Measurements from ENCODE around the gene FSTL4. TPM values are rescaled to one million over a fixed set of nuclear protein-coding genes. Genes with fewer than 3 reads are reported as not detected.

The FSTL4 gene
- total RNA-seq, 2 donors from 2014 or later, result 0.32 to 0.89 TPM

DNA sequence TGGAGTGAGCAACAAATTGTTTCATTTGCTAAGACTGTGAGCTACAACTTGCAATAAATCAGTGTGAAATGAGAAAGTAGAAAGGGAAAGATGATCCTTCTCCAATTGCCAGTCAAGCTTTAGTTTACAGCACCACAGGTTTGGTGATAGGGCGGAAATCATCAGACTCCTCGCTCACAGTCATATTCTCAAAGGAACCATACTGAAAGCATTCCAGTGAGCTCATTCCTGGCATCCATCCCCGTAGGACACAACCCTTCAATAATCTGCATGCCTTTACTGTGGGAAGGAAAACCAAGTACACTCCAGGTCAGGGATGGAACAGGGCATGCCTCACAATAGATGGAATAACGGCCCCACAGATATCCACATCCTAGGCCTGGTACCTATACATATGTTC lies 80.7 kb downstream of the FSTL4 start:
- no peaks in the 10 kb centered on the region for H3K9me3 ChIP-seq
- H3K4me3 ChIP-seq, result no peak overlapping the region
- H3K27ac ChIP-seq, result no peak overlapping the region
- intact Hi-C loops (cut with DNase I), result no loop called here
- H3K4me1 ChIP-seq, result no peaks in the 10 kb centered on the region
- H3K36me3 ChIP-seq, result no peaks in the 10 kb centered on the region
- TF ChIP-seq, protein P1, sequence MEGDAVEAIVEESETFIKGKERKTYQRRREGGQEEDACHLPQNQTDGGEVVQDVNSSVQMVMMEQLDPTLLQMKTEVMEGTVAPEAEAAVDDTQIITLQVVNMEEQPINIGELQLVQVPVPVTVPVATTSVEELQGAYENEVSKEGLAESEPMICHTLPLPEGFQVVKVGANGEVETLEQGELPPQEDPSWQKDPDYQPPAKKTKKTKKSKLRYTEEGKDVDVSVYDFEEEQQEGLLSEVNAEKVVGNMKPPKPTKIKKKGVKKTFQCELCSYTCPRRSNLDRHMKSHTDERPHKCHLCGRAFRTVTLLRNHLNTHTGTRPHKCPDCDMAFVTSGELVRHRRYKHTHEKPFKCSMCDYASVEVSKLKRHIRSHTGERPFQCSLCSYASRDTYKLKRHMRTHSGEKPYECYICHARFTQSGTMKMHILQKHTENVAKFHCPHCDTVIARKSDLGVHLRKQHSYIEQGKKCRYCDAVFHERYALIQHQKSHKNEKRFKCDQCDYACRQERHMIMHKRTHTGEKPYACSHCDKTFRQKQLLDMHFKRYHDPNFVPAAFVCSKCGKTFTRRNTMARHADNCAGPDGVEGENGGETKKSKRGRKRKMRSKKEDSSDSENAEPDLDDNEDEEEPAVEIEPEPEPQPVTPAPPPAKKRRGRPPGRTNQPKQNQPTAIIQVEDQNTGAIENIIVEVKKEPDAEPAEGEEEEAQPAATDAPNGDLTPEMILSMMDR (IDR thresholded peaks at IDR 0.05), result no peak
- no peaks in the 10 kb centered on the region for H3K27me3 ChIP-seq
- DNase-seq, result no peak
- H3K9ac ChIP-seq (ENCODE audit: low read depth in 2 of 2, low read length in 2 of 2), result no peak overlapping the region

DNA sequence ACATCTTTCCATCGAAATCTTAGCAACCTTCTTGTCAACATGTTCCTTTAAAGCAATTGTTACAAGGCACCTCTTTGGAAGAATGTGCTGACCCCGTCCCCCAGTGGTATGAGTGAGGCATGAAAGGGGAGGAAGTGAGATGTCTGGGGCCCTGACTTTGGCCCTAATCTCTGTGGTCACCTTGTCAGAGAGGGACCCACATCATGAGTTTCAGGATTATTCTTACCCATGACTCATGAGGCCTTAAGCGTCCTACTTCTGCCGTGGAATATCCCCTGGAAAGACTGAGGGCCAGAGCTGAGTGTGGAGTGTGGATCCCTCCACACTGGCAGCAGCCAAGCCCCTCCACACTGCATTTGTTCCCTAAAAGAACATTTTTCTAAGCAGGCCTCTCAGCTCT lies 81.2 kb downstream of the FSTL4 start:
- Histone ChIP-seq H3K4me1 (no peaks in the 10 kb centered on the region), H3K9me3 (no peaks in the 10 kb centered on the region), H3K4me3 (no peak overlapping the region), H3K9ac (ENCODE audit: low read depth in 2 of 2, low read length in 2 of 2) (no peak overlapping the region), H3K27ac (no peak overlapping the region), H3K36me3 (no peaks in the 10 kb centered on the region), H3K27me3 (no peaks in the 10 kb centered on the region)
- no peak for DNase-seq
- intact Hi-C loops (cut with DNase I), result no loop called here
- TF ChIP-seq, protein P1 (IDR thresholded peaks at IDR 0.05), result no peak

DNA sequence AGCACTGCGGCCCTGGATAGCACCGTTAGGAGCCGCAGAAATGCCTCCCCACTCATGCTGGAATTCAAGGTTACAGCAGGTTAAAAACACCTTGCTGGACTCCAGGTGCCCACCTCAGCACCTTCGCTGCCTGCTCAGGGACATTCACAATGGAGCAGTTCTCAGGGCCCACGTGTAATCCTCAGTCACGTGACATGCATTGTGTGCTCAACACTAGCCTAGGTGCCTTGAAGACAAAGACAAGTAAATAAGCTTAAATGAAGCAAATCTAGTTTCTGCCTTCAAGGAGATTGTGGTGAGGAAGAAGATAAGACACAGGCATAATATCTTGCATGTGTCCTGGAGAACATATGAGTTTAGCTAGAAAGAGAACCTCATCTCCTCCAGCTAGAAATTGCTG lies 82.1 kb downstream of the FSTL4 start:
- TF ChIP-seq, protein P1 (IDR thresholded peaks at IDR 0.05), result no peak
- intact Hi-C loops (cut with DNase I), result no loop called here
- DNase-seq, result no peak

DNA sequence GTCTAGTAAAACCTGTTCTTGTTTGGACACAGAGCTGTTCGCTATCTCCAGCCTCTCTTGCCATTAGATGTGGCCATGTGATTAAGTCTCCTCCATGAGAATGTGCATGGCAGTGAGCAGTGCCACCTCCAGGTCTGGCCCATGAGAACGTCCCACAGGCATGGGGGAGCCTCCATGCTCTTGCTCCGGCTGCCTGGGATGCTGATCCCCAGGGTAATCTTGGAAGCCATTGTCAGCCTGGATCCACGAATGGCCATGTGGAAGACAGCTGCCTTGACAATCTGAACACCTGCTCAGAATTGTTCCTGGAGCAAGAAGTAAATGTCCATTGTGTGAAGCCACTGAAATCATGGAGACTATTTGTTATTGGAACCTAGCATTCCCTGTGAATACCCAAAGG lies 83.5 kb downstream of the FSTL4 start:
- H3K27ac ChIP-seq, result no peak overlapping the region
- no peak overlapping the region for H3K4me3 ChIP-seq
- no peaks in the 10 kb centered on the region for H3K36me3 ChIP-seq
- no peak for DNase-seq
- TF ChIP-seq, protein P1 (IDR thresholded peaks at IDR 0.05), result no peak
- intact Hi-C loops (cut with DNase I), result no loop called here
- H3K4me1 ChIP-seq, result no peaks in the 10 kb centered on the region
- H3K27me3 ChIP-seq, result no peaks in the 10 kb centered on the region
- H3K9me3 ChIP-seq, result no peaks in the 10 kb centered on the region
- no peak overlapping the region for H3K9ac ChIP-seq (ENCODE audit: low read depth in 2 of 2, low read length in 2 of 2)

More for the DNA sequence above, 82.1 kb downstream of the FSTL4 start:
- no peaks in the 10 kb centered on the region for H3K36me3 ChIP-seq
- no peak overlapping the region for H3K9ac ChIP-seq (ENCODE audit: low read depth in 2 of 2, low read length in 2 of 2)
- no peak overlapping the region for H3K4me3 ChIP-seq
- no peaks in the 10 kb centered on the region for H3K4me1 ChIP-seq
- H3K27ac ChIP-seq, result no peak overlapping the region
- no peaks in the 10 kb centered on the region for H3K9me3 ChIP-seq
- no peaks in the 10 kb centered on the region for H3K27me3 ChIP-seq

DNA sequence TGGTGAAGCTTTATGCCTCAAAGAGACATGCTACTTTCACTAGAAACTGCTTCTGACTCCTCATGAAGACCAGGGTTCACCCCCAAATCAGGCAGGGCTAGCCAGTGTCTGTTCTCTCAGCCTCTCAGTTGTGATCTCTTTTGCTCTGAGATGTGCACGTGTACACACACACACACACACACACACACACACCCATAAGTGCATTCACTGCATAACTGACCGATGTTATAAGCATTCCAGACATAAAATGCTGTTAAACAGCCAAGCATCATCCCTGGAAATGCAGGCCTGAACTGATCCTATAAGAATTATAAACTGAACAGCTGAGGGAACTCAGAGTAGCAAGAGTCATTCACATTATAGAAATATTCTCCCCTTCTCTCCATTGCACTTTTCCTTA lies 85.0 kb downstream of the FSTL4 start:
- Histone ChIP-seq H3K4me3 (no peak overlapping the region), H3K9me3 (no peaks in the 10 kb centered on the region), H3K4me1 (no peaks in the 10 kb centered on the region), H3K27me3 (no peaks in the 10 kb centered on the region), H3K36me3 (no peaks in the 10 kb centered on the region), H3K9ac (ENCODE audit: low read depth in 2 of 2, low read length in 2 of 2) (no peak overlapping the region), H3K27ac (no peak overlapping the region)
- intact Hi-C loops (cut with DNase I), result no loop called here
- DNase-seq, result no peak
- TF ChIP-seq, protein P1 (IDR thresholded peaks at IDR 0.05), result no peak

DNA sequence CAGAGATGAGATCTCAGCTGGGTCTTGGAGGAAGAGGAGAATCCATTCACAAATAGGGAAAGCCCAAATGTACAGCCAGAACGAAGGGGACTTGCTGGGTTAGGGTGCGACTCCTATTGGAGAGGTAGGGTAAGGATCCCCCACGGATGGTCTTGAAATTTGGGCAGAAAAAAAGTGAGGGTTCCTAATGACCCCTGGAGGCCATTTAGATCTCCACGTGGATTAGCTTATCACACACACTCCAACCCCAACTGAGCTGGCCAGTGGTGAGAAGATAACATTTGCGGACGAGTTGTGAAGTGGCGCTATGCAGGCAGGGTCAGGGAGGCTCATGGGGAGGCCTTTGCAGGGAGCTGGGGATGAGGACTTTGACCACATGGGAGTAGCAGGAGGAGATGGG lies 86.0 kb downstream of the FSTL4 start:
- Histone ChIP-seq H3K36me3 (no peaks in the 10 kb centered on the region), H3K9me3 (no peaks in the 10 kb centered on the region), H3K4me1 (no peaks in the 10 kb centered on the region), H3K4me3 (no peak overlapping the region), H3K27me3 (no peaks in the 10 kb centered on the region), H3K27ac (no peak overlapping the region), H3K9ac (ENCODE audit: low read depth in 2 of 2, low read length in 2 of 2) (no peak overlapping the region)
- intact Hi-C loops (cut with DNase I), result no loop called here
- no peak for DNase-seq
- TF ChIP-seq, protein P1 (IDR thresholded peaks at IDR 0.05), result no peak

Measured in colonic mucosa (tissue), 4 donors.